ENCODE data around the gene SPR. TPM values are rescaled to one million over a fixed set of nuclear protein-coding genes. Genes with fewer than 3 reads are reported as not detected.

SPR gene
- total RNA-seq, 2 donors from 2014 or later, result 13.7 to 15.2 TPM

- TF ChIP-seq, protein P1, sequence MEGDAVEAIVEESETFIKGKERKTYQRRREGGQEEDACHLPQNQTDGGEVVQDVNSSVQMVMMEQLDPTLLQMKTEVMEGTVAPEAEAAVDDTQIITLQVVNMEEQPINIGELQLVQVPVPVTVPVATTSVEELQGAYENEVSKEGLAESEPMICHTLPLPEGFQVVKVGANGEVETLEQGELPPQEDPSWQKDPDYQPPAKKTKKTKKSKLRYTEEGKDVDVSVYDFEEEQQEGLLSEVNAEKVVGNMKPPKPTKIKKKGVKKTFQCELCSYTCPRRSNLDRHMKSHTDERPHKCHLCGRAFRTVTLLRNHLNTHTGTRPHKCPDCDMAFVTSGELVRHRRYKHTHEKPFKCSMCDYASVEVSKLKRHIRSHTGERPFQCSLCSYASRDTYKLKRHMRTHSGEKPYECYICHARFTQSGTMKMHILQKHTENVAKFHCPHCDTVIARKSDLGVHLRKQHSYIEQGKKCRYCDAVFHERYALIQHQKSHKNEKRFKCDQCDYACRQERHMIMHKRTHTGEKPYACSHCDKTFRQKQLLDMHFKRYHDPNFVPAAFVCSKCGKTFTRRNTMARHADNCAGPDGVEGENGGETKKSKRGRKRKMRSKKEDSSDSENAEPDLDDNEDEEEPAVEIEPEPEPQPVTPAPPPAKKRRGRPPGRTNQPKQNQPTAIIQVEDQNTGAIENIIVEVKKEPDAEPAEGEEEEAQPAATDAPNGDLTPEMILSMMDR (conservative IDR thresholded peaks at IDR 0.05), result peak; percentile 84
- peaks cover 19% of the 10 kb centered on the region for H3K27me3 Mint-ChIP-seq (ENCODE audit: insufficient read depth)
Measured at GRCh38 chr2:72859831-72860262, 27.4 kb upstream of the SPR start.

DNA sequence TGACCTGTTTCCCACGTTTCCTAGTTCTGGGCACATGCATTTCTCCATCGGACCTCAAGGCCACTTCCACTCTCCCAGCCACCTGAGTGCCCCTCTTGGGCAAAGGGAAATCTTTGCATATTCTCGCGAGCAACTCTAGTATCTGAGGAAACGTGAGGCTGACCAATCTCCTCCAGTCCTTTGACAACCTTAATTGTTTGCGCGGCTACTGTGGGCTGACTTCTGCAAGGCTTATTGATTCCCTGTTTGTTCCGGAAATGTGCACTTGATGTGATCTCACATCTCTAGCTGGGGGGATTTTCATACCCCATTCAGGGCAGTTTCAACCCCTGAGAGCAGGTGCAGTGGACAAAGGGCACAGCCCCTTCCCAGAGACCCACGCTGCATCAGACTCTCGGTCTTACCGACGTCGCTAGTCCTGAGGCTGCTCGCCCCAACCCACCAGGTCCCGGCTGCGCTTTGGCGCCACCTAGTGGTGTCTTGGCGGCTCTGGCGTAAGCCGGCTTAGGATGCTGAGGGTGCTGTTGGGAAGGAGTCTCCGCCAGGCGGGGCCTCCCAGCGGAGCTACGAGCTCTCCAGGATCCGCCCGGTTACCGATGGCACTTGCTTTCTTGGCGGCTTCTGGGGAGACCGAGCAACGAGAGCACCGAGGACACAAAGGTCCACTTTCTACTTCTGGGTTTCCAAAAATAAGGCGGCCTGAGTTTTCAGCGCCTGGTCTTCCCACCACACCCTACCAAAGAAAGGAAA lies 24.8 kb upstream of the SPR start:
- WGBS, 2 experiments (ENCODE audit: insufficient coverage in 1 of 2, insufficient read length in 1 of 2), result 11 to 20% methylated on average over 23 to 33 of the region's 33 CpGs
- H3K4me3 ChIP-seq (ENCODE audit: low read length), result peak overlapping the region; percentile 57

More at GRCh38 chr2:72859831-72860262, 27.4 kb upstream of the SPR start:
- H3K9me3 ChIP-seq (ENCODE audit: control insufficient read depth, low read length), result no peaks in the 10 kb centered on the region
- 0 to 2% methylated on average over 2 of the region's 3 CpGs for WGBS, 2 experiments (ENCODE audit: insufficient coverage in 1 of 2, insufficient read length in 1 of 2)
- peaks cover 7% of the 10 kb centered on the region for H3K4me1 ChIP-seq (ENCODE audit: control insufficient read depth, insufficient read depth, low read length)
- Mint-ChIP-seq H3K9me3 (no peaks in the 10 kb centered on the region), H3K4me3 (no peak overlapping the region), H3K36me3 (ENCODE audit: low read depth) (no peaks in the 10 kb centered on the region), H3K27ac (no peak overlapping the region), H3K4me1 (peaks cover 17% of the 10 kb centered on the region)
- no peak overlapping the region for H3K4me3 ChIP-seq (ENCODE audit: low read length)
- H3K27ac ChIP-seq (ENCODE audit: low read depth, low read length), result no peak overlapping the region
- peaks cover 10% of the 10 kb centered on the region for H3K27me3 ChIP-seq (ENCODE audit: control insufficient read depth, insufficient read depth, low read length, poor library complexity, severe bottlenecking)
- no peak overlapping the region for H3K9ac ChIP-seq (ENCODE audit: extremely low read depth, low read length, poor library complexity, severe bottlenecking)
- DNase-seq, result peak; percentile 93
- no peaks in the 10 kb centered on the region for H3K36me3 ChIP-seq (ENCODE audit: control insufficient read depth, insufficient read depth, low read length)

GRCh38 chr2:72863046-72863445 lies 24.2 kb upstream of the SPR start:
- Histone ChIP-seq H3K4me1 (ENCODE audit: control insufficient read depth, insufficient read depth, low read length) (peaks cover 3% of the 10 kb centered on the region), H3K36me3 (ENCODE audit: control insufficient read depth, insufficient read depth, low read length) (no peaks in the 10 kb centered on the region), H3K4me3 (ENCODE audit: low read length) (peak overlapping the region; percentile 57), H3K9me3 (ENCODE audit: control insufficient read depth, low read length) (no peaks in the 10 kb centered on the region), H3K27me3 (ENCODE audit: control insufficient read depth, insufficient read depth, low read length, poor library complexity, severe bottlenecking) (peaks cover 10% of the 10 kb centered on the region), H3K9ac (ENCODE audit: extremely low read depth, low read length, poor library complexity, severe bottlenecking) (no peak overlapping the region), H3K27ac (ENCODE audit: low read depth, low read length) (no peak overlapping the region)
- 63 to 86% methylated on average over 8 to 13 of the region's 13 CpGs for WGBS, 2 experiments (ENCODE audit: insufficient coverage in 1 of 2, insufficient read length in 1 of 2)
- Mint-ChIP-seq H3K27me3 (ENCODE audit: insufficient read depth) (peaks cover 27% of the 10 kb centered on the region), H3K36me3 (ENCODE audit: low read depth) (no peaks in the 10 kb centered on the region), H3K4me1 (peaks cover 13% of the 10 kb centered on the region), H3K27ac (no peak overlapping the region), H3K4me3 (peak overlapping the region; percentile 55), H3K9me3 (no peaks in the 10 kb centered on the region)
- no peak for DNase-seq
- TF ChIP-seq, protein P1 (conservative IDR thresholded peaks at IDR 0.05), result no peak

More for the DNA sequence above, 24.8 kb upstream of the SPR start:
- H3K9ac ChIP-seq (ENCODE audit: extremely low read depth, low read length, poor library complexity, severe bottlenecking), result no peak overlapping the region
- H3K9me3 Mint-ChIP-seq, result no peaks in the 10 kb centered on the region
- H3K4me1 Mint-ChIP-seq, result peaks cover 16% of the 10 kb centered on the region
- no peaks in the 10 kb centered on the region for H3K36me3 ChIP-seq (ENCODE audit: control insufficient read depth, insufficient read depth, low read length)
- H3K4me1 ChIP-seq (ENCODE audit: control insufficient read depth, insufficient read depth, low read length), result peaks cover 5% of the 10 kb centered on the region
- no peaks in the 10 kb centered on the region for H3K9me3 ChIP-seq (ENCODE audit: control insufficient read depth, low read length)
- TF ChIP-seq, protein P1 (conservative IDR thresholded peaks at IDR 0.05), result peak; percentile 99
- H3K4me3 Mint-ChIP-seq, result peak overlapping the region; percentile 55
- H3K27me3 Mint-ChIP-seq (ENCODE audit: insufficient read depth), result peaks cover 27% of the 10 kb centered on the region
- no peak overlapping the region for H3K27ac ChIP-seq (ENCODE audit: low read depth, low read length)
- H3K27me3 ChIP-seq (ENCODE audit: control insufficient read depth, insufficient read depth, low read length, poor library complexity, severe bottlenecking), result peaks cover 10% of the 10 kb centered on the region
- H3K36me3 Mint-ChIP-seq (ENCODE audit: low read depth), result no peaks in the 10 kb centered on the region
- DNase-seq, result peak; percentile 99
- no peak overlapping the region for H3K27ac Mint-ChIP-seq
